Transverse colon (tissue), 3 donors: ENCODE results near the gene SPINK14.

Source experiments
- POLR2A ChIP-seq: fragments of 450-650 bp; IDR thresholded peaks from one replicate; pipeline ENCODE4 v1.6.1; 2016; ENCODE audit warnings: antibody characterized with exemption, mild to moderate bottlenecking, moderate library complexity
- TF ChIP-seq, protein P1 (sequence below), 5 experiments: fragments of 200-600 bp in 3 of 5; fragments of 450-650 bp in 2 of 5; sonication (generic) in 3 of 5; IDR thresholded peaks; 1 replicate in 2 of 5; 2 replicates in 3 of 5; pipeline ENCODE4 v1.5.1; 2016 to 2017; ENCODE audit warnings: antibody characterized with exemption in 5 of 5, inconsistent platforms in 3 of 5, mild to moderate bottlenecking in 2 of 5, moderate library complexity in 1 of 5

DNA sequence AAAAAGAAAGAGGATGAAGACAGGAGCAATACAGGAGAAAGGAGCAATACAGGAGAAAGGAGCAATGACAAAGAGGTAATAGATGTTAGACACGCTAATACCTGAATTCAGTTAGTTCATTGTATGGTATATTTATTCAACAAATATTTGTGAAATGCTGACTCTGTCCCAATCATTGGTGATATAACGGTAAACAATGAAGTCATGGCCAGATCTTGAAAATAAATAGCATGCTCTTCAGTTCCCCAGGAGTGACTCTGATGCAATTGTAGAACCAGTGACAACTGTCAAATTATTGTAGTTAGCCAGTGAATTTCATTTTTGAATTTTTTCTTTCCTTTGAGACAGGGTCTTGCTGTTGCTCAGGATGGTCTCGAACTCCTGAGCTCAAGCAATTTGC lies 48.0 kb upstream of the SPINK14 start:
- TF ChIP-seq, protein P1, sequence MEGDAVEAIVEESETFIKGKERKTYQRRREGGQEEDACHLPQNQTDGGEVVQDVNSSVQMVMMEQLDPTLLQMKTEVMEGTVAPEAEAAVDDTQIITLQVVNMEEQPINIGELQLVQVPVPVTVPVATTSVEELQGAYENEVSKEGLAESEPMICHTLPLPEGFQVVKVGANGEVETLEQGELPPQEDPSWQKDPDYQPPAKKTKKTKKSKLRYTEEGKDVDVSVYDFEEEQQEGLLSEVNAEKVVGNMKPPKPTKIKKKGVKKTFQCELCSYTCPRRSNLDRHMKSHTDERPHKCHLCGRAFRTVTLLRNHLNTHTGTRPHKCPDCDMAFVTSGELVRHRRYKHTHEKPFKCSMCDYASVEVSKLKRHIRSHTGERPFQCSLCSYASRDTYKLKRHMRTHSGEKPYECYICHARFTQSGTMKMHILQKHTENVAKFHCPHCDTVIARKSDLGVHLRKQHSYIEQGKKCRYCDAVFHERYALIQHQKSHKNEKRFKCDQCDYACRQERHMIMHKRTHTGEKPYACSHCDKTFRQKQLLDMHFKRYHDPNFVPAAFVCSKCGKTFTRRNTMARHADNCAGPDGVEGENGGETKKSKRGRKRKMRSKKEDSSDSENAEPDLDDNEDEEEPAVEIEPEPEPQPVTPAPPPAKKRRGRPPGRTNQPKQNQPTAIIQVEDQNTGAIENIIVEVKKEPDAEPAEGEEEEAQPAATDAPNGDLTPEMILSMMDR (IDR thresholded peaks at IDR 0.05): no peak
- TF ChIP-seq POLR2A: no peak
